Astrocyte (in vitro differentiated cells and primary cell): ENCODE measurements around the gene SAP130. TPM values are rescaled to one million over a fixed set of nuclear protein-coding genes. Genes with fewer than 3 reads are reported as not detected.

Experiments
- DNase-seq: peaks from one replicate; pipeline ENCODE4 v3.0.0-alpha.2; 2010; ENCODE audit warnings: low read depth
- FAIRE-seq: peaks from 2 replicates; lab custom pipeline; 2011; peaks lifted over from hg19 to GRCh38; lab: Jason Lieb, UNC
- H2AFZ ChIP-seq: 2 replicates; pipeline ENCODE4 v1.6.0; 2012; ENCODE audit warnings: low read depth, low read length, inconsistent platforms
- H3K27ac ChIP-seq: 2 replicates; pipeline ENCODE4 v1.5.1; 2011; ENCODE audit warnings: low read depth, low read length, inconsistent platforms
- H3K27me3 ChIP-seq: 2 replicates; pipeline ENCODE4 v1.6.0; 2011; ENCODE audit warnings: low read length, inconsistent platforms; ENCODE audit not compliant: insufficient read depth
- H3K36me3 ChIP-seq: 2 replicates; pipeline ENCODE4 v1.5.1; 2011; ENCODE audit warnings: low read length, inconsistent platforms; ENCODE audit not compliant: insufficient read depth
- H3K4me1 ChIP-seq: 2 replicates; pipeline ENCODE4 v1.5.1; 2011; ENCODE audit warnings: low read length, inconsistent platforms; ENCODE audit not compliant: insufficient read depth
- H3K4me2 ChIP-seq: 2 replicates; pipeline ENCODE4 v1.6.0; 2012; ENCODE audit warnings: low read length, inconsistent platforms
- H3K4me3 ChIP-seq: 2 replicates; pipeline ENCODE4 v1.5.1; 2011; ENCODE audit warnings: low read depth, mild to moderate bottlenecking, low read length, inconsistent platforms; ENCODE audit not compliant: insufficient read depth
- H3K79me2 ChIP-seq: 2 replicates; pipeline ENCODE4 v1.6.0; 2012; ENCODE audit warnings: mild to moderate bottlenecking, low read length, inconsistent platforms; ENCODE audit not compliant: insufficient read depth
- H3K9ac ChIP-seq: 2 replicates; pipeline ENCODE4 v1.6.0; 2012; ENCODE audit warnings: mild to moderate bottlenecking, low read length, inconsistent platforms
- H3K9me3 ChIP-seq: 2 replicates; pipeline ENCODE4 v1.5.1; 2012; ENCODE audit warnings: low read depth, mild to moderate bottlenecking, low read length, inconsistent platforms; ENCODE audit not compliant: insufficient read depth
- H4K20me1 ChIP-seq: 2 replicates; pipeline ENCODE4 v1.6.0; 2012; ENCODE audit warnings: low read length, inconsistent platforms; ENCODE audit not compliant: insufficient read depth
- H3K27ac Mint-ChIP-seq: one replicate; pipeline ENCODE4 v1.8.0; 2021; ENCODE audit warnings: mild to moderate bottlenecking, mixed read lengths; ENCODE audit not compliant: unreplicated experiment
- H3K27me3 Mint-ChIP-seq: one replicate; pipeline ENCODE4 v1.8.0; 2021; ENCODE audit warnings: low read depth, mixed read lengths; ENCODE audit not compliant: unreplicated experiment
- H3K36me3 Mint-ChIP-seq: one replicate; pipeline ENCODE4 v1.8.0; 2021; ENCODE audit warnings: low read depth, mixed read lengths; ENCODE audit not compliant: unreplicated experiment
- H3K4me1 Mint-ChIP-seq: one replicate; pipeline ENCODE4 v1.8.0; 2021; ENCODE audit warnings: low read depth, mixed read lengths; ENCODE audit not compliant: unreplicated experiment
- H3K4me3 Mint-ChIP-seq: one replicate; pipeline ENCODE4 v1.8.0; 2021; ENCODE audit warnings: mild to moderate bottlenecking, moderate library complexity, mixed read lengths; ENCODE audit not compliant: unreplicated experiment
- H3K9me3 Mint-ChIP-seq: one replicate; pipeline ENCODE4 v1.8.0; 2021; ENCODE audit warnings: mild to moderate bottlenecking, mixed read lengths; ENCODE audit not compliant: unreplicated experiment
- CTCF ChIP-seq: IDR thresholded peaks from 2 replicates; pipeline ENCODE4 v1.5.1; 2011; ENCODE audit warnings: low read depth, mild to moderate bottlenecking, inconsistent platforms, low read length, moderate library complexity; ENCODE audit not compliant: insufficient read depth
- EZH2 ChIP-seq: IDR thresholded peaks from 2 replicates; pipeline ENCODE4 v1.6.1; 2012; ENCODE audit warnings: mild to moderate bottlenecking, low read length, inconsistent platforms; ENCODE audit not compliant: insufficient read depth
- total RNA-seq: library from RNA; stranded (reverse); gene quantifications from 2 replicates; pipeline ENCODE4 v1.2.1, GENCODE V29; 2021

The SAP130 gene
- total RNA-seq, 1 donor from 2014 or later: 24.6 TPM

GRCh38 chr2:128062571-128062970 lies 34.7 kb upstream of the SAP130 start:
- H2AFZ ChIP-seq: no peak overlapping the region
- H3K27me3 ChIP-seq: no peaks in the 10 kb centered on the region
- Mint-ChIP-seq H3K36me3 (no peaks in the 10 kb centered on the region), H3K9me3 (no peaks in the 10 kb centered on the region), H3K4me3 (no peak overlapping the region), H3K27ac (no peak overlapping the region), H3K4me1 (no peaks in the 10 kb centered on the region), H3K27me3 (peaks cover 3% of the 10 kb centered on the region)
- no peaks in the 10 kb centered on the region for H3K9me3 ChIP-seq
- no peak for FAIRE-seq
- H3K4me3 ChIP-seq: no peak overlapping the region
- H3K4me2 ChIP-seq: no peak overlapping the region
- TF ChIP-seq EZH2 (no peak), CTCF (no peak)
- H3K4me1 ChIP-seq: no peaks in the 10 kb centered on the region
- no peak overlapping the region for H3K9ac ChIP-seq
- no peaks in the 10 kb centered on the region for H3K36me3 ChIP-seq
- H4K20me1 ChIP-seq: no peaks in the 10 kb centered on the region
- DNase-seq: no peak
- no peaks in the 10 kb centered on the region for H3K79me2 ChIP-seq
- H3K27ac ChIP-seq: no peak overlapping the region

- peaks cover 1% of the 10 kb centered on the region for H3K9me3 Mint-ChIP-seq
- Histone ChIP-seq H2AFZ (no peak overlapping the region), H3K4me2 (no peak overlapping the region), H3K36me3 (no peaks in the 10 kb centered on the region), H4K20me1 (no peaks in the 10 kb centered on the region), H3K4me3 (no peak overlapping the region), H3K4me1 (no peaks in the 10 kb centered on the region), H3K27ac (no peak overlapping the region), H3K9ac (no peak overlapping the region), H3K27me3 (no peaks in the 10 kb centered on the region), H3K79me2 (no peaks in the 10 kb centered on the region), H3K9me3 (no peaks in the 10 kb centered on the region)
- DNase-seq (no peak), FAIRE-seq (no peak)
- no peak overlapping the region for H3K27ac Mint-ChIP-seq
- H3K4me1 Mint-ChIP-seq: no peaks in the 10 kb centered on the region
- H3K36me3 Mint-ChIP-seq: no peaks in the 10 kb centered on the region
- TF ChIP-seq CTCF: no peak
- no peak for TF ChIP-seq EZH2
- H3K27me3 Mint-ChIP-seq: peaks cover 5% of the 10 kb centered on the region
- H3K4me3 Mint-ChIP-seq: no peak overlapping the region
These were observed 30.3 kb upstream of the SAP130 start for GRCh38 chr2:128058114-128058513.

- Mint-ChIP-seq H3K4me1 (no peaks in the 10 kb centered on the region), H3K27me3 (peaks cover 7% of the 10 kb centered on the region), H3K36me3 (no peaks in the 10 kb centered on the region), H3K27ac (no peak overlapping the region), H3K9me3 (peaks cover 1% of the 10 kb centered on the region), H3K4me3 (no peak overlapping the region)
- Histone ChIP-seq H3K36me3 (no peaks in the 10 kb centered on the region), H3K9ac (no peak overlapping the region), H3K4me1 (no peaks in the 10 kb centered on the region), H4K20me1 (no peaks in the 10 kb centered on the region), H3K27me3 (no peaks in the 10 kb centered on the region), H3K79me2 (no peaks in the 10 kb centered on the region), H3K27ac (no peak overlapping the region), H3K4me2 (no peak overlapping the region), H2AFZ (no peak overlapping the region), H3K9me3 (no peaks in the 10 kb centered on the region), H3K4me3 (no peak overlapping the region)
- DNase-seq (no peak), FAIRE-seq (no peak)
- no peak for TF ChIP-seq CTCF
- no peak for TF ChIP-seq EZH2
These were observed 29.5 kb upstream of the SAP130 start for GRCh38 chr2:128057334-128057733.
